ENCODE data around the gene SLC35G6. TPM values are rescaled to one million over a fixed set of nuclear protein-coding genes. Genes with fewer than 3 reads are reported as not detected.
A peak's percentile ranks its signal among the peaks of the same experiment; 100 is the strongest.

The SLC35G6 gene
- polyA plus RNA-seq, 2 of the 4 experiments (the other 2 are of a cell fraction), result not detected

- no peak for FAIRE-seq
- CTCF ChIA-PET, result interaction anchor here (0.7 to 7.4 kb wide), 9 partner anchors 9 to 159 kb away, joined by 3 to 72 read pairs (median 4); partner anchors contain the start of genes SENP3, TMEM95 and TNFSF13
These were observed 22.3 kb downstream of the SLC35G6 start for GRCh38 chr17:7503521-7503920.

GRCh38 chr17:7508145-7508544 lies 26.9 kb downstream of the SLC35G6 start:
- WGBS (ENCODE audit: missing lambda C conversion rate), result 90% methylated on average over 11 of the region's 11 CpGs
- ChIA-PET CTCF (interaction anchor here (0.9 to 3.6 kb wide), 12 partner anchors 7 to 162 kb away, joined by 3 to 37 read pairs (median 4); partner anchors contain the start of gene SENP3), POLR2A (interaction anchor here (1.4 kb wide), 1 partner anchor 24 kb away, joined by 9 read pairs; the partner anchor contains the start of gene POLR2A)
- Histone ChIP-seq H3K4me3 (no peak overlapping the region), H3K4me2 (no peak overlapping the region), H3K4me1 (no peaks in the 10 kb centered on the region), H3K27ac (no peak overlapping the region), H3K9me3 (no peaks in the 10 kb centered on the region)
- FAIRE-seq (no peak), ATAC-seq (no peak), DNase-seq (ENCODE audit: low read depth in 1 of 2, low spot score in 1 of 2) (no peak)
- TF ChIP-seq HOXB5 (CRISPR knock-in tag; IDR thresholded peaks at IDR 0.05) (no peak), BHLHE40 (IDR thresholded peaks at IDR 0.05; ENCODE audit: low read depth, low read length) (no peak), ZFP36 (IDR thresholded peaks at IDR 0.05; ENCODE audit: borderline replicate concordance, partially characterized antibody) (no peak), SREBF2 (IDR thresholded peaks at IDR 0.05) (no peak), CEBPB (IDR thresholded peaks at IDR 0.05) (no peak), PHF8 (IDR thresholded peaks at IDR 0.05; ENCODE audit: borderline replicate concordance, low read depth) (no peak), MAFK (IDR thresholded peaks at IDR 0.05; ENCODE audit: partially characterized antibody) (no peak), FOXS1 (CRISPR knock-in tag; IDR thresholded peaks at IDR 0.05) (no peak), EHMT2 (IDR thresholded peaks at IDR 0.05; ENCODE audit: low read depth) (no peak), CHD4 (IDR thresholded peaks at IDR 0.05; ENCODE audit: borderline replicate concordance) (no peak), KDM1A (IDR thresholded peaks at IDR 0.05; ENCODE audit: low read depth) (no peak), JUNB (IDR thresholded peaks at IDR 0.05) (no peak)

More at GRCh38 chr17:7503521-7503920, 22.3 kb downstream of the SLC35G6 start:
- TF ChIP-seq KDM5A (IDR thresholded peaks at IDR 0.05), result no peak
- no peak for TF ChIP-seq FOSB (CRISPR knock-in tag; IDR thresholded peaks at IDR 0.05)
- TF ChIP-seq ZC3H11A (IDR thresholded peaks at IDR 0.05), result no peak
- TF ChIP-seq NPAS2 (CRISPR knock-in tag; IDR thresholded peaks at IDR 0.05; ENCODE audit: borderline replicate concordance), result no peak
- TF ChIP-seq EP300 (IDR thresholded peaks at IDR 0.05), result no peak
- TF ChIP-seq MAZ (IDR thresholded peaks at IDR 0.05; ENCODE audit: borderline replicate concordance, low read depth, low read length), result no peak
- TF ChIP-seq SMC3 (IDR thresholded peaks at IDR 0.05), result no peak
- TF ChIP-seq CTCF (IDR thresholded peaks at IDR 0.05), result no peak
- no peaks in the 10 kb centered on the region for H3K9me3 ChIP-seq
- H3K27ac ChIP-seq, result no peak overlapping the region
- ATAC-seq, result no peak
- no peak for DNase-seq (ENCODE audit: low read depth in 1 of 2, low spot score in 1 of 2)
- no peaks in the 10 kb centered on the region for H3K4me1 ChIP-seq
- 92% methylated on average over 8 of the region's 8 CpGs for WGBS (ENCODE audit: missing lambda C conversion rate)
- no peak overlapping the region for H3K4me3 ChIP-seq
- POLR2A ChIA-PET, result interaction anchor here (1.0 kb wide), 1 partner anchor 20 kb away, joined by 3 read pairs; the partner anchor contains the start of gene POLR2A
- no peak overlapping the region for H3K4me2 ChIP-seq

GRCh38 chr17:7508846-7509245 lies 27.6 kb downstream of the SLC35G6 start:
- ChIA-PET POLR2A (interaction anchor here (0.7 to 1.4 kb wide), 2 partner anchors 25 to 52 kb away, joined by 4 to 5 read pairs; partner anchors contain the start of gene POLR2A), CTCF (interaction anchor here (0.9 to 3.6 kb wide), 5 partner anchors 9 to 52 kb away, joined by 3 to 37 read pairs (median 9); partner anchors contain the start of gene SENP3)
- FAIRE-seq, result no peak
- Histone ChIP-seq H3K4me2 (no peak overlapping the region), H3K4me1 (no peaks in the 10 kb centered on the region), H3K9me3 (no peaks in the 10 kb centered on the region), H3K27ac (no peak overlapping the region), H3K4me3 (no peak overlapping the region)
- ATAC-seq, result no peak
- no peak for DNase-seq (ENCODE audit: low read depth in 1 of 2, low spot score in 1 of 2)
- WGBS (ENCODE audit: missing lambda C conversion rate), result 92% methylated on average over 9 of the region's 9 CpGs
- TF ChIP-seq POLR2AphosphoS2 (conservative IDR thresholded peaks at IDR 0.05; ENCODE audit: low read length) (0 out of 2 replicates have a peak, but pooled peaks have one; percentile 28), SREBF2 (IDR thresholded peaks at IDR 0.05) (no peak), EP300 (IDR thresholded peaks at IDR 0.05) (no peak), ESRRA (IDR thresholded peaks at IDR 0.05; ENCODE audit: borderline replicate concordance, low read length) (no peak)

Data from A549 (cell line).